GM21737 (cell line): ENCODE results near the gene SF1.

Experiments
- ATAC-seq: cut with Tn5 transposase; IDR thresholded peaks from one replicate; pipeline ENCODE4 v1.9.1; 2021; ENCODE audit warnings: mild to moderate bottlenecking, moderate library complexity; ENCODE audit not compliant: unreplicated experiment

SF1 gene

GRCh38 chr11:64728757-64729365 is 49.5 kb downstream of the SF1 start:
- ATAC-seq, result no peak

DNA sequence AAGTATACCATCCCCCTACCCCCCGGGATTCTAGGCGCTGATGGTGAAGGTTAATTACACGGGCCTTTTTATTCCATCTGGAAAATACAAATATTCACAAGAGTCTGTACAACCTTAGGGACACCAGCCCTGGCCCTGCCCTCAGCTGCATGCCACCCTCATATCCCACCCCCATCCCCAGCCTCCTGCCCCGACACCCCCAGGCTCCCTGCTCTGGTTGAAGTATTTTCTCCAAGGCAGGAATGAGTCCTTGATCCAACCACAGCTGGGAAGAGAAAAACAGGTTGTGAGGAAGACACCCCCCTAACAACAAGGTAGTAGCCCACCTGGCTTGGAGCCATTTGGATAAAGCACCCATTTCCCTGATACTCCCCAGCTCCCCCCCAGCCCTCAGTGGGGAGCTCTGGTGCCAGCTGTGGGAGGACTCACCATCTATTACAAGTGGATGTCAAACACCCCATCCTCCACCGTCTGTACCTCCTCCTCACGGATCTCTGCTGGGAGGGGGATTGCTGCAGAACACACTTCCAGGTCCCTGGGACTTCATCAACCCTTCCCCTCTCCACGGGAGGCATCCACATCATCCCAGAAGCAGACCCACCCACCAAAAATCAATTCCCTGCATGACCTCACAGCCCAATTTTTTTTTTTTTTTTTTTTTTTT is 51.3 kb downstream of the SF1 start:
- no peak for ATAC-seq

DNA sequence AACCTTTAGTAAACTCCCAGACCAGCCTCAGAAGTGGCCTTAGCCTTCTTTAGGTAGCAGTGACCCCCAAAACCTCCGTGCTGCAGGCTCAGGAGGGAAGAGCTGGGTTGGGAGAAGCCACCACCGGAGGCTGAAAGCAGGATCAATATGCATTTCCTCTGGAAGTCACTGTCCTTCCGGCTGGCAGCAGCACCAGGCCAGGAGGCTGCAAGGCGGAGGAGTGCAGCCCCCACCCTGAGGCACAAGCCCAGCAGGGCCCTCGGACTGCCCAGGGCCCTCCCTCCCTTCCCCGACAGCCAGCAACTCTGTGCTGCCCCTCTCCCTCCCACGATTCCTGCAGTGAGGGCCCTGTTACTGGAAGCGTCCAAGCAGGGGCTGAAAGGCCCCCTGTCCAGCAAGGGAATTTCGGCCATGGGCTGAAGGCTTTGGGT is 52.1 kb downstream of the SF1 start:
- ATAC-seq, result no peak

- no peak for ATAC-seq
Observed at GRCh38 chr11:64724863-64725532, 53.3 kb downstream of the SF1 start.

- ATAC-seq, result no peak
Observed at GRCh38 chr11:64723907-64724862, 54.2 kb downstream of the SF1 start.

GRCh38 chr11:64723117-64723906 is 55.0 kb downstream of the SF1 start, which contains the start of gene NRXN2:
TSS of gene NRXN2 (minus strand) at chr11:64723197. CDS start at chr11:64713699, 9,498 bp downstream.
- ATAC-seq, result peak; percentile 84

DNA sequence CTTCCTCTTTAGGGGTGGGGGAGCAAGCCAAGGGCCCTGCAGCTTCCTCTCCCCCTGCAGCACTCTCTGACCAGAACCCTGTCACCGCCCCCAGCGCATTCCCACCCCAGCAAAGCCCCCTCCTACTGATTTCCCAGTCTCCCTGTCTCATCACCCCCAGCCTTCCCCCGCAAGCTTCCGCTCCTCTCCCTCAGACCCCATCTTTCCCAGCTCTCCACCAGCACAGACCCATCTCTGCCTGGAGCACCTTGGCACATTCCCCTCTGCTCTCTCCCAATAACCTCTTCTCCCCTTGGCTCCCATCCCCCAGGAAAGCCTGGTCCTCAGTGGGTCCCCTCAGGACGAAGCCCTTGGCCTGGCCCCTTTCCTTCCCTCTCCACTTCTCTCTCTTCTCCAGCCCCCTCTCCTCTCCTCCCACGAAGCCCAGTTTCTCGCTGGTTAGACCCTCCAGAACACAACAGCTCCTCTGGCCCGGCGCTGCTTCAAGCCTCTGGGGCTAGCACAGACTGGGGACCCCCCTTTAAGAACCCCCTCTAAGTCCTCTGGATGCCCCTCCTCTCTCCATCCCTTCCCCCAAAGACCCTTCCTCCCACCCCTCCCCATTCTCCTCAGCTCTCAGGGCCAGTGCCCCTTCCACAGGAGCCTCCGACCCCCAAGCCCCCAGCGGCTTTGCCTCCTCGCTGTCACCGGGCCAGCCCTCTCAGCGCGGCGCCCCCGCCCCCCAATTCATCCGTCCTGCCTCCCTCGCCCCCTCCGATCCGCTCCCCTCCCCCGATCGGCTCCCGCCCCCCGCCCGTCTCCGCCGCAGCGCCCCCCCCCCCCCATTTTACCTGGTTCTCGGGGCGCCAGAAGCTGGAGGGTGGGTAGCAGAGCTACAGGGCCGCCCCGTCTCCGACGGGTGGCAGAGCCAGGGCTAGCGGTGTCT is 55.9 kb downstream of the SF1 start:
- no peak for ATAC-seq

DNA sequence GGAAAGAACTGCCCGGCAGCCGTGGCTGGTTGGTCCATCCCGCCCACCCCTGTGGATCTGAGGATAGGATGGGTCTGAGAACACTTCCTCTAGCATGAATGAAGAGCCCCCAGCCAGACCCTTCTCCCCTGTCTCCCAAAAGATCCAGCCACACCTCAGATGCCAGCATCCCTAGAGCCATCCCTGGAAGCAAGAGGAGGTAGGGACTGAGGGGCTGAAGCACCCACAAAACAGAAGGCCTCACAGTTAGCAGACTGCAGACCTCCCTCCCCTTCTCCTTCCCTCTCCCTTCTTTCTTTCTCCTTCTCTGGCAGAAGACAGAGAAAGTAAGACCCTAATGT is 57.0 kb downstream of the SF1 start:
- no peak for ATAC-seq

DNA sequence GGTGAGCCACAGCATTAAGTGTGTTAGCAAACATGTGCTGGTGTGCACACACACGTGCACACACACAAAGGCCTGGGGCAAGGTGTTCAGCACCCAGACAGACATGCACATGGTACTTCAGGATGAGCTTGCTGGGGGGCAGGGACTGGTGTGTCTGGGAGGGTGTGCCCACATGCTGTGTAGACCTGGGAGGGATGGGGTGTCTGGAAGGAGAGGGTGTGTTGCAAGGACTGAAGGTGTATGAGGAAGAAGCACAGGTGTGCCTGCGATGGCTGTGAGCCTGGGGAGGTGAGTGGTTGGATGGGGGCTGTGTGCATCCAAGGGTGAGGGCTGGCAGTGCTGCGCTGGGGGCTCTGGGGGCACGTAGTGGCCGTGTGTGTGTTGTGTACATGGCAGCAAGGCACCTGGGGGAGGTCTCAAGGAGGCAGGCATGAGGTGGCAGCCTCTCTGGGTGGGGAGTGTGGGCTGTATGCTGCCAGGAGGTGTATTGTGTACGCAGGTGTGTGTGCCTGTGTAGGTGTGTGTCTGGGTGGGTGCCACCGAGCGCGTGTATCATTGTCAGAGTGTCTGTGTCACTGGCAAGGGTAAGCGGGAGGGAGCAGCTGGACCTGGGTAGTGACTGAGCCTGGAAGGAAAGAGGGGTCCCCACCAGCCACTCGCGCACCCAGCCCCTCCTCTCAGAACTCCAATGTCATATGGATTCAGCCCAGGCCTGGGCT is 57.5 kb downstream of the SF1 start:
- ATAC-seq, result no peak

DNA sequence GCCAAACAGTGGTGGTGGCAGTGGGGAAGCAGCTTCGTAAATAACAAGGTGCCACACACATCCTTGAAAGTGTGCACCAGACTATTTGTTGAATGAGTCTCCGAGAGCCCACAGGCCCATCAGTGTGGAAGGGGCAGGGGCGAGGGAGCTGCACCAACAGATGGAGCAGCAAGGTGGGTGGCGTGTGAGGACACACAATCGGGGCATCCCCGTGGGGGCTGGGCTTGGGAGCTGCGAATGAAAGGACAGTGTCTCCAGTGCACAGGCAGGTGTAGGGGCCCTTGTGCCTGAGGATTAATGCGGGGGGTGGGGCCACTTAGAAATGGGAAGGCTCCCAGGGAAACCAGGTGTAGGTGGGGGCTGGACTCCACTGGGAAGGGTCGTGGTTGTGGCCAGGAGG is 58.2 kb downstream of the SF1 start:
- ATAC-seq, result no peak

- no peak for ATAC-seq
Observed at GRCh38 chr11:64719406-64719805, 58.9 kb downstream of the SF1 start.

- no peak for ATAC-seq
Observed at GRCh38 chr11:64718780-64719124, 59.6 kb downstream of the SF1 start.

DNA sequence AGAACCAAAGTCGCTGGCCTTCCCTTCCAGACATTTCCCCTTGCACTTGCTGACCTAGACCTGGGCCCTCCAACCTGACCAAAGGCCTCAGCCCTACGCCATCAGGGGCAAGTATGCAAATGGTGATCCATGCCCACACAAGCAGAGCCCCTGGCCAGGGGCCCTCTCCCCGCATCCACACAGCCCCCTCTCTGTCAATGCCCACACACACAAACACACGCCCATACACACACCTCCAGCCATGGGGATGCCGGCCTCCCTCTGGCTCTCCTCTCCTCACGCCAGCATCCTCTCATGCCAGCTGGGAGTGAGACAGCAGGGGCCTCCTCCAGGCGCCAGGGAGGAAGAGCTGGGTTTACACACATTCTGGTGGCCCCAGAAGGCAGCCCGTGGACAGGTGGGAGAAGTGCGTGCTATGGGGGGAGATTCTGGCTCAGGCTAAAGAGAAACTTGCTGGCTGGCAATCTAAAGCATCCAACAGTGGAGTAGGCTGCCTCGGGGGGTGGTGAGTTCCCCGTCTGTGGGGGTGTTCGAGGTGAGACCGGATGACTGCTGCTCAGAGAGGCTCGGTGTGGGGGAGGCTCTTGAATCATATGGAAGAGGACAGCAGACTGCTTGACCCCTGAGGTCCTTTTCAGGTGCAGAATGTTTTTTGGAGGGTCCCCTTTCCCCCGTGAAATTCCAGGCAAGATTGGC is 60.1 kb downstream of the SF1 start:
- no peak for ATAC-seq

DNA sequence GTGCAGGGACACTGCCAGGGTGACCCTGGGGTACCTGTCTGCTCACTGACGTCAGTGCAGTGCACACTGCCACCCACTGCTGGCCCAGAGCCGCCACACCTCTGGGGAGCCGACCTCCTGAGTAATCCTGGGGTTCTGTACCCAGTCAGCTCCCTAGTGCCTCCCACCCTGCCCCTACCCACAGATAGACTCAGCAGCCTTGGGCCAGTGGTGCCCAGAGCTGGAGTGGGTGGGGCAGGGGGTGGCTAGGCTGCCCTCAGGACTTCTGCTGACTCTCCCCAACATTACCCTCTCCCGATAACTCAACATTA is 61.1 kb downstream of the SF1 start:
- no peak for ATAC-seq

DNA sequence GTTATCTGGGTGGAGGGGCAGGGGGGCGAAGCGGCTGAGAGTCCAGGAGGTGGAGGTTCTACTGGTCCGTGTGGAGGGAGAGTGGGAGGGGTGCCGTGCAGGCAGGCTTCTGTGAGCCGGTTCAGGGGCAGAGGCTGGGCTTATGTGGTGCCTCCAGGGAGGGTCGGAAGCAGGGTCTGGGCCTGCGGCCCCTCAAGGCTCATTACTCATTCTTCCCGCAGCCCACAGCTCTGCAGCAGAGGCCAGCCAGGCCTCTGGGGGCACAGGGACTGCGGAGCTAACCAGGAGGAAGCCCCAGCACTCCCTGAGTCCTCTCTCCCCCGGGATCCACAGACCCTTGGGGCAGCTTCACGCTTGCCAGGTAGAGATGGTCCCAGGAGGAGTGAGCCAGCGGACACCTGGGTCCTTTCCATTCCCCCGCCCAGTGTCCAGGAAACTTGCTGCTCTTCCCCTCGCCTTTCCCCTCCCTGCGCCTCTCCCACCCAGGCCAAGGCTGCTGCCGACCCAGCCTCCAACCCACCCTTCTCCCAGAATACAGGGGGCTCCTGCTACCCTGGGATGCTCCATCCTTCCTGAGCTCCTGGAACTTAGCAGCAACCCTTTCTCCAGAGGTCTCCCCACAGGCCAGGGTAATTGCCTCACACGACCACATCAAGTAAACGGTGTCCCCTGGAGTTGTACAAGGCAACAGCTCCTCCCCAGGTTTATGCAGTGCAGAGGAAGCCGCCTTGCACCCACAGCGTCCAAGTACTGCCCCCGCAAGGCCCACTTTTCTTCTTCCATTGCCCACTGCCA is 61.7 kb downstream of the SF1 start:
- no peak for ATAC-seq

- ATAC-seq, result no peak
Observed at GRCh38 chr11:64715756-64716472, 62.4 kb downstream of the SF1 start.

- no peak for ATAC-seq
Observed at GRCh38 chr11:64715110-64715509, 63.2 kb downstream of the SF1 start.
